Measurements from ENCODE around the gene CYP21A2. TPM values are rescaled to one million over a fixed set of nuclear protein-coding genes. Genes with fewer than 3 reads are reported as not detected.
A peak's percentile ranks its signal among the peaks of the same experiment; 100 is the strongest.
"Not testable (repeated sequence)": the region's sequence is repeated elsewhere in the genome, so short reads cannot be mapped to it uniquely, and the experiment has no call there.

Gene CYP21A2
- total RNA-seq, 1 donor from 2014 or later = 0.44 TPM

GRCh38 chr6:32047855-32048766 lies 9.9 kb downstream of the CYP21A2 start:
- H3K9me3 Mint-ChIP-seq (ENCODE audit: unreplicated experiment) = no peaks in the 10 kb centered on the region
- TF ChIP-seq CTCF (IDR thresholded peaks at IDR 0.05; ENCODE audit: unreplicated experiment) = peak; percentile 88
- peak; percentile 73 for DNase-seq (ENCODE audit: low spot score)
- peaks cover 9% of the 10 kb centered on the region for H3K27me3 Mint-ChIP-seq (ENCODE audit: unreplicated experiment)
- peaks cover 5% of the 10 kb centered on the region for H3K4me1 Mint-ChIP-seq (ENCODE audit: unreplicated experiment)
- no peak overlapping the region for H3K27ac Mint-ChIP-seq (ENCODE audit: unreplicated experiment)
- H3K4me3 Mint-ChIP-seq (ENCODE audit: unreplicated experiment) = no peak overlapping the region
- peaks cover 7% of the 10 kb centered on the region for H3K36me3 Mint-ChIP-seq (ENCODE audit: low read depth, unreplicated experiment)

GRCh38 chr6:32049149-32049548 lies 10.9 kb downstream of the CYP21A2 start:
- Mint-ChIP-seq H3K27me3 (ENCODE audit: unreplicated experiment) (peaks cover 13% of the 10 kb centered on the region), H3K27ac (ENCODE audit: unreplicated experiment) (peak overlapping the region; percentile 12)
- DNase-seq (ENCODE audit: low spot score); H3K4me3 Mint-ChIP-seq (ENCODE audit: unreplicated experiment); H3K9me3 Mint-ChIP-seq (ENCODE audit: unreplicated experiment); H3K4me1 Mint-ChIP-seq (ENCODE audit: unreplicated experiment); H3K36me3 Mint-ChIP-seq (ENCODE audit: low read depth, unreplicated experiment): not testable (repeated sequence)

GRCh38 chr6:32049736-32050135 lies 11.5 kb downstream of the CYP21A2 start:
- H3K4me1 Mint-ChIP-seq (ENCODE audit: unreplicated experiment); H3K36me3 Mint-ChIP-seq (ENCODE audit: low read depth, unreplicated experiment); H3K4me3 Mint-ChIP-seq (ENCODE audit: unreplicated experiment); DNase-seq (ENCODE audit: low spot score); H3K9me3 Mint-ChIP-seq (ENCODE audit: unreplicated experiment); H3K27ac Mint-ChIP-seq (ENCODE audit: unreplicated experiment): not testable (repeated sequence)
- peaks cover 17% of the 10 kb centered on the region for H3K27me3 Mint-ChIP-seq (ENCODE audit: unreplicated experiment)

- Mint-ChIP-seq H3K27me3 (ENCODE audit: unreplicated experiment) (peaks cover 17% of the 10 kb centered on the region), H3K27ac (ENCODE audit: unreplicated experiment) (no peak overlapping the region), H3K4me3 (ENCODE audit: unreplicated experiment) (no peak overlapping the region), H3K9me3 (ENCODE audit: unreplicated experiment) (no peaks in the 10 kb centered on the region), H3K36me3 (ENCODE audit: low read depth, unreplicated experiment) (peaks cover 7% of the 10 kb centered on the region), H3K4me1 (ENCODE audit: unreplicated experiment) (peaks cover 5% of the 10 kb centered on the region)
- DNase-seq (ENCODE audit: low spot score) = no peak
- TF ChIP-seq CTCF (IDR thresholded peaks at IDR 0.05; ENCODE audit: unreplicated experiment) = no peak
Observed at GRCh38 chr6:32050562-32050961, 12.3 kb downstream of the CYP21A2 start.

GRCh38 chr6:32052626-32053025 lies 14.4 kb downstream of the CYP21A2 start:
- H3K36me3 Mint-ChIP-seq (ENCODE audit: low read depth, unreplicated experiment); DNase-seq (ENCODE audit: low spot score); H3K9me3 Mint-ChIP-seq (ENCODE audit: unreplicated experiment); H3K27ac Mint-ChIP-seq (ENCODE audit: unreplicated experiment); H3K4me3 Mint-ChIP-seq (ENCODE audit: unreplicated experiment); H3K4me1 Mint-ChIP-seq (ENCODE audit: unreplicated experiment): not testable (repeated sequence)
- H3K27me3 Mint-ChIP-seq (ENCODE audit: unreplicated experiment) = peaks cover 17% of the 10 kb centered on the region

- H3K27ac Mint-ChIP-seq (ENCODE audit: unreplicated experiment); H3K36me3 Mint-ChIP-seq (ENCODE audit: low read depth, unreplicated experiment); H3K9me3 Mint-ChIP-seq (ENCODE audit: unreplicated experiment); DNase-seq (ENCODE audit: low spot score); H3K4me1 Mint-ChIP-seq (ENCODE audit: unreplicated experiment); H3K4me3 Mint-ChIP-seq (ENCODE audit: unreplicated experiment): not testable (repeated sequence)
- H3K27me3 Mint-ChIP-seq (ENCODE audit: unreplicated experiment) = peaks cover 13% of the 10 kb centered on the region
Observed at GRCh38 chr6:32053314-32053713, 15.1 kb downstream of the CYP21A2 start.

- H3K4me3 Mint-ChIP-seq (ENCODE audit: unreplicated experiment); H3K9me3 Mint-ChIP-seq (ENCODE audit: unreplicated experiment); DNase-seq (ENCODE audit: low spot score); H3K4me1 Mint-ChIP-seq (ENCODE audit: unreplicated experiment); H3K36me3 Mint-ChIP-seq (ENCODE audit: low read depth, unreplicated experiment); H3K27ac Mint-ChIP-seq (ENCODE audit: unreplicated experiment): not testable (repeated sequence)
- H3K27me3 Mint-ChIP-seq (ENCODE audit: unreplicated experiment) = peaks cover 11% of the 10 kb centered on the region
Observed at GRCh38 chr6:32055756-32056155, 17.5 kb downstream of the CYP21A2 start.

Data from endothelial cell (in vitro differentiated cells).